Measurements from ENCODE around the gene WFS1.

GRCh38 chr4:6328526-6328925 lies 58.9 kb downstream of the WFS1 start:
- TF ChIP-seq EZH2phosphoT487 (IDR thresholded peaks at IDR 0.05; ENCODE audit: low read length), result no peak
- TF ChIP-seq CTCF (IDR thresholded peaks at IDR 0.05; ENCODE audit: low read length), result no peak
- no peak for TF ChIP-seq EZH2 (optimal IDR thresholded peaks at IDR 0.05; ENCODE audit: low read depth, low read length)
